Rectal smooth muscle tissue (tissue), 1 donor: ENCODE measurements around the gene CTDP1.

Experiments
- H3K27ac ChIP-seq: one replicate; pipeline ENCODE4 v1.7.0; 2013; ENCODE audit warnings: low read depth, low read length, inconsistent platforms
- H3K27me3 ChIP-seq: one replicate; pipeline ENCODE4 v1.7.0; 2013; ENCODE audit warnings: low read length; ENCODE audit not compliant: control insufficient read depth, insufficient read depth
- H3K36me3 ChIP-seq: one replicate; pipeline ENCODE4 v1.7.0; 2013; ENCODE audit warnings: low read length; ENCODE audit not compliant: control insufficient read depth, insufficient read depth
- H3K4me1 ChIP-seq: one replicate; pipeline ENCODE4 v1.7.0; 2013; ENCODE audit warnings: low read length; ENCODE audit not compliant: control insufficient read depth, insufficient read depth
- H3K4me3 ChIP-seq: one replicate; pipeline ENCODE4 v1.7.0; 2013; ENCODE audit warnings: low read length
- H3K9ac ChIP-seq: one replicate; pipeline ENCODE4 v1.7.0; 2013; ENCODE audit warnings: low read length

The CTDP1 gene

DNA sequence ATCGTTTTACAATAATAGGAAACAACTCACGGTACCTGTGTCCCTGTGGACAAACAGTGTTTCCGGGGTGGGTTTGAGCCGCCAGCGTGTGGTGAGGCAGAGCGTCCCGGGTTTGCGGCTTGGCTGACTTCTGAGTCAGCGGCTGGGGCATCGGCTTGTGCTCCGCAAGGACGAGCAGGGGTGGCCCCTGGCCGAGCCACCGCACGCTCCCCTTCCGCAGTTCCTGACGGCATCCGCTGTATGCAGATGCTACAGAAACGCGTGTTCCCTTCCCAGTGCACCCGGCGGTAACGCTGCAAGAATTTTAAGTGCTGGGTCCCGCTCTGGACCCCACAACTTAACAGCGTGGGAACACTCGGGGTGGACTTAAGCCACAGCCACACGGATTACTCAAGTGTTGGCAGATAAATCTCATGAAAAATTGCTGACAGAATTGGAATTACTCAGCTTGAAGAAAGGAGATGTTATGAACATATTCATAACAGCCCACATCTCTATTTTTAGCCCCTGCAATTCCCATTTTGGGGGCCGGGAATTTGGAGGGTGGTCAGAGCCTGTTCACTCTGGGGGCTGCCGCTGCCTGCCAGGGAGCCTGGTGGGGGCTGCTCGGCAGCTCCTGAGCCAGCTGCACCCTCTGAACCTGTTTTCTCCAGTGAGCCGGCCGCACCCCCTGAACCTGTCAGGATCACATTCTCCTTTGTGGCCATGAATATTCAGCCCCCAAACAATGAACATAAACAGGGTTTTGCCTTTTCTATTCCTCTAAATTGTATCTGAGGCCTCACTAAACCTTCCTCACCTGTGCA is 105.6 kb downstream of the CTDP1 start:
- Histone ChIP-seq H3K27ac (no peak overlapping the region), H3K36me3 (no peaks in the 10 kb centered on the region), H3K27me3 (peaks cover 13% of the 10 kb centered on the region)

DNA sequence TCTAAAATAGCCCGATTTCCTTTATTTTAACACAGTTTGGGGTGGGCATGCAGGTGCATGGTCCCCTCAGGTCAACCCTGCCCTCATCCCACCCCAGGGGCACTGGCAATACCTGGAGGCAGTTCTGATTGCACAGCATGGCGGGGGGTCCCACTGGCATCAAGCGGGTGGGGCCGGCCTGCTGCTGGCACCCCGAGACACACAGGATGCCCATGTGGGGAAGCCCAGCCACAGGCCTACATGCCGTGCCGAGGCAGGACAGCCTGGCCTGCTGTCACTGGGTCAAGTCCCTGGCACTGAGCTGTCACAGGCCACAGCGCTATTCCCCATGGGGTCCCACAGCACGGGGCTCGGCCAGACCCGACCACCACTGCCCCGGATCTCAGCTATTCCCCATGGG is 106.2 kb downstream of the CTDP1 start:
- no peaks in the 10 kb centered on the region for H3K36me3 ChIP-seq
- H3K4me1 ChIP-seq = no peaks in the 10 kb centered on the region
- no peak overlapping the region for H3K4me3 ChIP-seq
- no peak overlapping the region for H3K9ac ChIP-seq
- peaks cover 13% of the 10 kb centered on the region for H3K27me3 ChIP-seq
- no peak overlapping the region for H3K27ac ChIP-seq

More for the DNA sequence above, 105.6 kb downstream of the CTDP1 start:
- H3K4me1 ChIP-seq = no peaks in the 10 kb centered on the region
- H3K4me3 ChIP-seq = no peak overlapping the region
- H3K9ac ChIP-seq = no peak overlapping the region

DNA sequence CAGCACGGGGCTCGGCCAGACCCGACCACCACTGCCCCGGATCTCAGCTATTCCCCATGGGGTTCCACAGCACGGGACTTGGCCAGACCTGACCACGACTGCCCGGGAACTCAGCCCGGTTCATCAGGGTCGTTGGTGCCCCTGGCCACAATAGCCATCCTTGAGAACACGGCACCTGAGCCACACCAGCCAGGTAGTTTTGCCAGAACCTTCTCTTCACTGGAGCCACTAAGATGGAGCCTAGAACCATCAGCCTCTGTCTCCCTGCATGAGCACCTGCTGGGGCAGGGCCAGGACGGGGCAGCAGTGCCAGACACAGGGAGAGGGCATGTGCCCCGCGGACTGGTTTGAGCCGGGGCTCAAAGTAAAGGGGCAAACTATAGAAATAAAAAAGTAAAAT is 106.7 kb downstream of the CTDP1 start:
- Histone ChIP-seq H3K27ac (no peak overlapping the region), H3K27me3 (peaks cover 13% of the 10 kb centered on the region), H3K4me3 (no peak overlapping the region), H3K4me1 (no peaks in the 10 kb centered on the region), H3K36me3 (no peaks in the 10 kb centered on the region), H3K9ac (no peak overlapping the region)

DNA sequence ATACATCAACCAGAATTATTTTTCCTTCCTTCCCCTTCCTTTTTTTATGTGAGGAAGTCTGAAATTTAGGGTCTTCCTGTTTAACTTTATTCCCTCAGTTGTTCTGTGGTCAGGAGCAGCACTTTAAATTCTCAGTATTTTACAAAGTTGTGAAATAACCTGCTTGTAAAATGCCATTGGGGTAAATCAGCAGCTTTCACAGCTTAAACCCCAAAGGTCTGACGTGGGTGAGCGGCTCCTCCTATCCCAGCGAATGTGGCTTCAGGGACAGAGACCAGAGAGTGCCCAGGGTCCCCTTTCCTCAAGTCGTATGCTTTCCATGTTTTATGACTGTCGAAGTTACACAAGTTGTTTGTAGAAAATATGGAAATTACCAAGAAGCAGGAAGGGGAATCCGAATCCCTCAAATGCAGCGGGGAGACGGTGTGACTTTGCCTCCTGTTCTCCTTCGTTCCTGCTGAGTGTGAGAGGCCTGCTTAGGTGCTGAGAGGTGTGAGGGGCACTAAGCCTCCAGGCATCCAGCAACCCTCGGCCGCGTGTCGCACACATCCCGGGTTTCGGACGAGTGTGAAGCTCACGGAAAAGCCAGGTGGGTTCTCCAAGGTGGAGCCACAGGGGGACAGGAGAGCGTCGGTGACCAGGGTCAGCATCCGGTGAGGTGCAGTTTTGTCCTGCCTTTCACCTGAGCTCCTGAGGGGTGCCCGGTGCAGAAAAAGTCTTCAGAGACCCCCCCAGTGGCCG is 107.4 kb downstream of the CTDP1 start:
- Histone ChIP-seq H3K9ac (no peak overlapping the region), H3K36me3 (no peaks in the 10 kb centered on the region), H3K4me3 (no peak overlapping the region), H3K27me3 (peaks cover 13% of the 10 kb centered on the region), H3K27ac (no peak overlapping the region), H3K4me1 (no peaks in the 10 kb centered on the region)

DNA sequence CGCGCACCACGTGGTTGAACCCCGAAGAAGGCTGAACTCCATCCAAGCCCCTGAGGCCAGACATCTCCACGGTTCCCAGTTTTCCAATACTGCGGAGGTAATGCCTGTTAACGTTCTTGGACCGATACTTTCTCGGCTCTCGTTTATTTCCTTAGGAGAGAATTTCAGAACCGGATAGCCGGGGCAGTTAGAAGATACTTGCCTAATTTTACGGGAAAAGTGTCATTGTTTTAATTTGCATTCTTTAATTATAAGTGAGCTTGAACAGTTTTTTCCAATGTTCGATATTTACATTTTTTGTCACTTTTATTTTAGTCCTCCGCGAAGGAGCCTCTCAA is 107.9 kb downstream of the CTDP1 start:
- Histone ChIP-seq H3K4me3 (no peak overlapping the region), H3K4me1 (no peaks in the 10 kb centered on the region), H3K27me3 (peaks cover 13% of the 10 kb centered on the region), H3K36me3 (no peaks in the 10 kb centered on the region), H3K27ac (no peak overlapping the region), H3K9ac (no peak overlapping the region)

DNA sequence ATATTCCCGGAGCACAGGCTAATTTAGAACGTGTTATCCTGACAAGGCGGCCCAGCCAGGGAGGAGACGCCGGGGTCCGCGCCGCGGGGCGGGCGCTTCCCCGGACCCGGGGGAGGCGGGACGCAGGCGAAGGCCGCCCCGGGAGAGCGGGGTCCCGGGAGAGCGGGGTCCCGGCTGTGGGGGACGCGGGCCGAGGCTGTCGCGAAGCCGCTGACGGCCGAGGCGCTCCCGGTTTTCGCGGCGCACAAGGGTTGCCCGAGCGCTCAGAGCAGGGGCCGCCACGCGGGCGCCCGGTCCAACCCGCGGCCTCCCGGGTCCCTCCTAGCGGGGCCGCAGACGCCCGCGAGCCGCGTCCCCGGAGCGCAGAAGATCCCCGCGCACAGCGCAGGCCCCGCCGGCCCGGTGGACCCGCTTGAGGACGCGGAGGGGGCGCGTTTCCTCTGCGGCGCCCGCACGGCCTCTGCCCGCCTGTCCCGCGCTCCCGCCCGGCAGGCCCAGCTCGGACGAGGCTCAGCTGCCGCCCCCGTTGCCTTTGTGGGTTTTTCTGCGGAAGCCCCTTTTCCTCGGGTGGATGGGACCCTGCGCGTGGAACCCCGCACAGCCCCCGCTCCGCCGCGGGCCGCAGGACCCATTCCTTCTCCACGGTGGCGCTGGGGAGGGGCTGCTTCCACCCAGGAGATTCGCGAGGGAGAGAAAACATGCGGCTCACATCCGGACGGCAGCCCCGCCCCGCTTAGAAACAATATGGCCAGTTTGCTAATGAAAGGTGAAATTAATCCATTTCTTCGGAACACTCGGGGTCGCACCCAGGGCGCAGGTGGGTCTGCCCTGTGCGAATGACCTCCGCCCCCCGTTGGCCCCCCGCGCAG is 108.5 kb downstream of the CTDP1 start:
- Histone ChIP-seq H3K9ac (no peak overlapping the region), H3K27me3 (peaks cover 13% of the 10 kb centered on the region), H3K4me1 (no peaks in the 10 kb centered on the region), H3K27ac (no peak overlapping the region), H3K4me3 (no peak overlapping the region), H3K36me3 (no peaks in the 10 kb centered on the region)

DNA sequence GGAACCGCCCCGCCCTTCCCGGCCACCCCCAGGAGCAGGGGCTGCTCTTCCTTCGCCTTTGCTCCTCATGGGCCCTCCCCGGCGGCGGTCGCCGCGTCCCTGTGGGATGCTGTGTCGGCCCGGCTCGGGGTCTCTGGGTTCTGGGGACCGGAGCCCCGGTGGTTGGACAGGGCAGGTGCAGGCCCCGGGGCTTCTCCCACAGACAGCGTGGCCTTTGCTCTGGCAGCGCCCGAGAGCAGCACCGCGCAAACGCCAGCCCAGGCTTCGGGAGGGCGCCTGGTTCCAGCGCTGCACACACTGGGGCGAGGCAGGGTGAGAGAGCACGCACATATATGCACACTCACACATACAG is 109.1 kb downstream of the CTDP1 start:
- no peak overlapping the region for H3K4me3 ChIP-seq

DNA sequence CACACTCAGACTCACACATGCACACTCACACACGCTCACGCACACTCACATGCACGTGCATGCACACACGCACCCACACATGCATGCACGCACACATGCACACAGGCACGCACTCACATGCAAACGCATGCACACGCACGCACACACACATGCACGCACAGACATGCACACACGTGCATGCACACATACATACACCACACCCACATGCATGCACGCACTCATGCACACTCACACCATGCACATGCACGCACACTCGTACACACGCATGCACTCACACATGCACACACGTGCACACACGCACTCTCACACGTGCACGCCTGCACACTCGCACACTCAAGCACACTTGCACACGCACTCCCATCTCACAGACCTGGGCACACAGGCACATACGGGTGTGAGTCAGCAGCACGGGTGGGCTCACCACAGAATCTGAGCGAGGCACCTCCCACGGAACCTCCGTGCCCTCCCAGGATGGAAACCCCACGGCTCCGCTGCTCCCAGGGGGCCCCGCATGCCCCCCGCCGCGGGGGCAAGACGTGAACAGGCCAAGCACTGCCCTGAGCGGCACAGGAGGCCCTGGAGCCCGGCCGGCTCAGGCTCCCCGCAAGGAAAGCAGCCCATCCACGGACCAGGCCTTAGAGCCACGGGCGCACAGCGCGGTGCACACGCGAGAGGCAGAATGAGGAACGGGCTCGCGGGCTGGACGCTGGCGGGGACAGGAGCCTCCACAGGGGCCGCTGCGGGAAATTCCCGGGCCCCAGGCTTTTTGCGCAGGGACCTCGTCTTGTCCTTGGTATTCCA is 109.7 kb downstream of the CTDP1 start:
- Histone ChIP-seq H3K36me3 (no peaks in the 10 kb centered on the region), H3K9ac (no peak overlapping the region), H3K4me3 (no peak overlapping the region), H3K27ac (no peak overlapping the region), H3K4me1 (no peaks in the 10 kb centered on the region), H3K27me3 (peaks cover 13% of the 10 kb centered on the region)

More for the DNA sequence above, 109.1 kb downstream of the CTDP1 start:
- H3K9ac ChIP-seq = no peak overlapping the region
- no peak overlapping the region for H3K27ac ChIP-seq
- no peaks in the 10 kb centered on the region for H3K4me1 ChIP-seq
- H3K36me3 ChIP-seq = no peaks in the 10 kb centered on the region
- H3K27me3 ChIP-seq = peaks cover 13% of the 10 kb centered on the region

DNA sequence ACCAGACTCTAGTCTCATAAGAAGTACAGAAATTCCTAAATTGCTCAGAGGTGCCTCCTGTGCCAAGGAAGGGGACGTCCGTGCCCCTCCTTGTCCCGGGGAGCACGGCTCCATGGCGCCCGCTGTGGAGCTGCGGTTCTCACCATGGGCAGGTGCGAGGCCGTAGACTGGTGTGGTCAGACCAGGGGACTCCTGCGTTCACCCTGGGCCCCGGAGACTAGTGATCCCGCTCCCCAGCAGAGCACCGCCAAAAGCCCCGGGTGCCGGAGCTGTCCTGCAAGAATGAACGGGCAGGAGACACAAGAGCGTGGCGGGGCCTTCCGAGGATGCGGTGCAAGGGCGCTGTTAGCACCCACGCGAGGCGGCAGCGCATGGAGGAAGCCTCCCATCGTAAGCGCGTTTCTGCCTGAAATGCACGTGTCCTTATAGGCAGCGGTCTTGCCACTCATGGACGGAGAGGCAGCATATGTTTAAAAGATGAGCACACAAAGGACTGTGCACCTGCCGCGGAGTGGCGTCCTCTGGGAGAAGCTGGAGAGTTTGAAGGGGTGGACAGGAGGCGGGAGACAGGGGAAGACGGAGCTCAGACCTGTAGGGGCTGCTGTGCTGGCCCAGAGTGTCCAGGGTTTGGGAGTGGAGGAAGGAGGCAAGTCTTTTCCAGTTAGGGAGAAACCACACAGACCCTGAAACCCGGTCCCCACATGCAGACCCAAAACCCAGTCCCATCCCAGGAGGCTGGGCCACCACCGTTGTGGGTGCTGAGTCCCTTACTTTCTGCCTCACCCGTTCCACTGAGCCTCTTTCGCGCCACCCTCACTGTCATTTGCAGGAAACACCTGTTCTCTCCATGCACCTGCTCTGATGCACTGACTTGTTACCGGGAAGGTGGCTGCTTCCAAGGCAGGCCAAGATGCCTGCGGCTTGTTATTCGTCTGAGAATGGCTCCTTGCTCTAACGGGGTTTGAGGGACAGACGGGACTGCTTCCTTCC is 110.6 kb downstream of the CTDP1 start:
- Histone ChIP-seq H3K4me1 (no peaks in the 10 kb centered on the region), H3K36me3 (no peaks in the 10 kb centered on the region), H3K4me3 (no peak overlapping the region), H3K27me3 (peaks cover 13% of the 10 kb centered on the region), H3K27ac (no peak overlapping the region), H3K9ac (no peak overlapping the region)

DNA sequence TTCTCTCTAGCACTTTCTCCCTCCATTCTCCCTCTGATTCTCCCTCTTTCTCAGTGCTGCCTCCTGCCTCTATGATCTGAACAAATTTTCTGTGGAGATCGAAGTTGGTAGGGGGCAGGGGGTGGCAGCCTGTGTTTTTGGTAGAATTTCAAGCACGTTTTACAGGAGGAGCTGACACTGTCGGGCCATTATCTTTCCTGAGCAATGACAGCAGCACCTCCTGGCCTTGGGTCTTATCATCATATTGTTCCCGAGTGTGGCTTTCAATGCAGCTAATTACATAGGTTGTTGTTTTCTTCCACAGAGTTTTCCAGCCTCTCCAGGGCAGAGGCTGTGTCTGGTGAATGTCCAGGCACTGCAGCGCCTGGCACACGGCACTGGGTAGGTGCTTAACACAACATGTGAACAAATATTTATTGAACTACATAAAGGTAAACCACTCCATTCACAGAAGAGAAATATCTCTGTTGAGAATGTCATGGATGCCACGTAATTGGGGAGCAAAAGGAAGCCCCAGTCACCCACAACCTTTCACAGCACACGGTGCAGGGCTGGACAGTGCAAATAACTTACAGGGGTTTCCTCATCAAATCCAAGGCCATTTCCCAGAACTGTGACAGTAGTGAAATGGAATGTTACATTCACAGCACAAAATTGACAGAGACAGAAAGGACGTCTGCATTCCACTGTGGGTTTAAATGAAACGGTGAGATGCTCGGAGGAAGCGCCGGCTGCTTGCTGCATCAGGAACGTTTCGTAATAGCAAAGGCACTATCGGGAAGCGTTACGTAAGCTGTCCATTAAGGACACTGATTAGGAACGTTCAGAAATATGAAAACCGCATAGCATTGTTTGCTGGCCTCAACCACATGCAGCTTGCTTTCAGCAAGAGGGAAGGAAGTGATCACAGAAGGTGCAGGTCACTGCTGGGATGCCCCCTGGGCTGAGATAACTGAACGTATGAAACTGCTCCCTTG is 111.7 kb downstream of the CTDP1 start:
- no peak overlapping the region for H3K9ac ChIP-seq
- H3K4me3 ChIP-seq = no peak overlapping the region
- no peaks in the 10 kb centered on the region for H3K36me3 ChIP-seq
- H3K27ac ChIP-seq = no peak overlapping the region
- H3K4me1 ChIP-seq = no peaks in the 10 kb centered on the region
- peaks cover 9% of the 10 kb centered on the region for H3K27me3 ChIP-seq
